ENCODE measurements around the gene DNAH6.

GRCh38 chr2:84631047-84631446 is 114.7 kb downstream of the DNAH6 start:
- TF ChIP-seq ESRRA (IDR thresholded peaks at IDR 0.05; ENCODE audit: borderline replicate concordance, low read length) (no peak), CTCF (IDR thresholded peaks at IDR 0.05) (peak; percentile 80), CHD2 (IDR thresholded peaks at IDR 0.05; ENCODE audit: low read length, partially characterized antibody) (no peak), HDAC2 (IDR thresholded peaks at IDR 0.05) (no peak), USF2 (IDR thresholded peaks at IDR 0.05) (no peak), EP300 (IDR thresholded peaks at IDR 0.05) (no peak)

Measured in A549 (cell line).